Urinary bladder (tissue), 4 donors: ENCODE results near the gene CC2D1A. TPM values are rescaled to one million over a fixed set of nuclear protein-coding genes. Genes with fewer than 3 reads are reported as not detected.
A peak's percentile ranks its signal among the peaks of the same experiment; 100 is the strongest.

Experiments
- DNase-seq: peaks from one replicate; pipeline ENCODE4 v3.0.0-alpha.2; 2015; ENCODE audit errors: extremely low spot score
- H3K27ac ChIP-seq: one replicate; pipeline ENCODE4 v1.5.1; 2013; ENCODE audit warnings: low read depth, mild to moderate bottlenecking, moderate library complexity
- H3K36me3 ChIP-seq: one replicate; pipeline ENCODE4 v1.6.1; 2013; ENCODE audit warnings: mild to moderate bottlenecking, moderate library complexity; ENCODE audit not compliant: insufficient read depth
- H3K4me1 ChIP-seq: one replicate; pipeline ENCODE4 v1.6.1; 2013; ENCODE audit warnings: mild to moderate bottlenecking, moderate library complexity; ENCODE audit not compliant: insufficient read depth
- H3K4me3 ChIP-seq: one replicate; pipeline ENCODE4 v1.5.1; 2013; ENCODE audit warnings: low read depth, low read length
- WGBS: extraction: QIAGEN DNeasy Blood & Tissue Kit; methylation state at CpG from one replicate; pipeline ENCODE4 v1.1.7; 2013; 5-methylcytosine and 5-hydroxymethylcytosine counted together
- polyA plus RNA-seq: library from polyadenylated mRNA; stranded (reverse); fragments of 200-250 nt; gene quantifications from one replicate; pipeline ENCODE4 v1.2.3, GENCODE V29; 2013
- total RNA-seq: library from RNA; depleted of rRNA; stranded (reverse); fragments of >200 nt; gene quantifications from one replicate; pipeline ENCODE4 v1.2.3, GENCODE V29; 2014
- donor health status: healthy with polysubstance abuse.
- donor health status: healthy.

The CC2D1A gene
- total and polyA plus RNA-seq, 2 donors = 7.3 to 25.8 TPM

- Histone ChIP-seq H3K36me3 (no peaks in the 10 kb centered on the region), H3K4me1 (no peaks in the 10 kb centered on the region), H3K27ac (no peak overlapping the region), H3K4me3 (no peak overlapping the region)
- 82% methylated on average over 10 of the region's 10 CpGs for WGBS
- no peak for DNase-seq
Measured at GRCh38 chr19:13883516-13884064, 22.4 kb upstream of the CC2D1A start.

DNA sequence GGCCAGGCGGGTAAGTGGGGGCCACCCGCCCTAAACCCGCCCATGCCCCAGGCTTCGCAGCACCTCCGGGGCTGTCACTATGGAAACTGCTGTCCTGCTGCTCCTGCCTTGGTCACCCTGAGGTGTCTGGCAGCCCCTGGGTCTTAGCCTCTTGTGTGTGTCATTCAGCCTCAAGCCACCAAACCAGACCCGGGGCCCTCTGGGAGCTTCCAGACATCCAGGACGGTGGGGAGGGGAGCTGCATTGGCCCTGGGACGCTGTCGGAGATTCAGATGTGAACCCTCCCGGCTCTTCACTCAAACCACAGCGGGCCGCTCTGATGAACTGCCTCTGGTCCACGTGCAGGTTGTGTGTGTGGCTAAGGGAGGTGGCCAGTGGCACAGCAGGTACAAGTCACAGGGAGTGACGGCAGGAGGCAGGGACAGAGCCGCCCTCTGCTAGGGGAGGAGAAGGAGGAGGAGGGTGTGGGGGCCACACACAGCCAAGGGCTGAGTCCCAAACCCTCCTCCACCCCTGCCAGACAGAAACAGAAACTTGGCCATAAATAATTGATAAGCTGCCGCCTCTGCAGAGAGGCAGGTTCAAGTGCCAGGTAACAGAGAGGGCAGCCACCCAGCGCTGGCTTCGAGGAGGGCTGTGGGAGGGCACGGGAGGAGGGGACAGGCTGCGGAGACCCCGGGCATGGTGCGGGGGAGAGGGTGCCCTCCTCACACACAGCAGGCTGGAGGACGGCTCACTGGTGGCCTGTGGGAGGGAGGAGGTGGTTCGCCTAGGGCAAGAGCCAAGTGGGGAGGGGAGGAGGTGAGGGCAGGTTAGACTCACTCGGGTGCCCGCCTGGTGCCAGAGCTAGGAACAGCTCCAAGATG is 21.0 kb upstream of the CC2D1A start:
- no peak overlapping the region for H3K4me3 ChIP-seq
- H3K27ac ChIP-seq = peak overlapping the region; percentile 14
- WGBS = 54% methylated on average over 26 of the region's 26 CpGs
- DNase-seq = no peak
- H3K36me3 ChIP-seq = no peaks in the 10 kb centered on the region
- no peaks in the 10 kb centered on the region for H3K4me1 ChIP-seq

GRCh38 chr19:13885826-13886365 is 20.1 kb upstream of the CC2D1A start:
- no peaks in the 10 kb centered on the region for H3K4me1 ChIP-seq
- 92% methylated on average over 20 of the region's 20 CpGs for WGBS
- DNase-seq = no peak
- no peak overlapping the region for H3K27ac ChIP-seq
- H3K36me3 ChIP-seq = no peaks in the 10 kb centered on the region
- H3K4me3 ChIP-seq = no peak overlapping the region

DNA sequence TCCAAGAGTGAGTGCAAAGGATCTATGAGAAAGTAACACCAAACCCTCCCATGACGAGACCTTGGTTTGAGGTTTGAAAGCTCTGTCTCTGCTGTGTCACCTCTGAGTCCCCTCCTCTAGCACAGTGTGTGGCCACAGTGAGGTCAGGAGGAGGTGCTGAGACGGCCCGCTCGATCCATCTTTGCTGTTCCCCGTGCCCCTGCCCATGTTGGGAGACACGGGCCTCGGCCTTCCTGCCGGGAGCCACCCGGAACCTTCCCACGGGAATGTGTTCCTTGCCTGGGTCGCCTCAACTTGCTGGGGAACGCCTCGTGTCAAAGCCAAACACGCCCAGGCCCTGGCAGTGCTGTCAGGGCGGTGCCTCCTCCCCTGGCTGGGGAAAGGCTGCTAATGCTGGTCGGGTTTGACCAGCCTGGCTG is 19.0 kb upstream of the CC2D1A start:
- H3K4me3 ChIP-seq = no peak overlapping the region
- H3K4me1 ChIP-seq = no peaks in the 10 kb centered on the region
- H3K36me3 ChIP-seq = no peaks in the 10 kb centered on the region
- H3K27ac ChIP-seq = peak overlapping the region; percentile 44
- no peak for DNase-seq
- WGBS = 60% methylated on average over 16 of the region's 16 CpGs

DNA sequence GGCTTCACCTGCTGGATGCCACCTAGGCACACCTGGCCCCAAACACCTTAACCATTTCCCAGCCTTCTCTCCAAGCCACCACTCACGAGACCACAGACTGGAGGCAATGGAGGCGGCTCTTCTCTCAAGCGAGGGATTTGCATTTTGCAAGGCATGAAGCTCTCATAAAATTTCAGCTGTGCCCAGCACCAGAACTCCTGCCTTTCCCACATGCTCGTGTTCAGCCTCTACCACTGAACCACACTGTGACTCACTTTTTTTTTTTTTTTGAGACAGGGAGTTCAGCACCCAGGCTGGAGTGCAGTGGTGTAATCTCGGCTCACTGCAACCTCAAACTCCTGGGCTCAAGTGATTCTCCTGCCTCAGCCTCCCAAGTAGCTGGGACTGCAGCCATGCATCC is 18.5 kb upstream of the CC2D1A start:
- Histone ChIP-seq H3K27ac (no peak overlapping the region), H3K4me1 (no peaks in the 10 kb centered on the region), H3K4me3 (no peak overlapping the region), H3K36me3 (no peaks in the 10 kb centered on the region)
- WGBS = 65% methylated on average over 5 of the region's 5 CpGs
- no peak for DNase-seq

DNA sequence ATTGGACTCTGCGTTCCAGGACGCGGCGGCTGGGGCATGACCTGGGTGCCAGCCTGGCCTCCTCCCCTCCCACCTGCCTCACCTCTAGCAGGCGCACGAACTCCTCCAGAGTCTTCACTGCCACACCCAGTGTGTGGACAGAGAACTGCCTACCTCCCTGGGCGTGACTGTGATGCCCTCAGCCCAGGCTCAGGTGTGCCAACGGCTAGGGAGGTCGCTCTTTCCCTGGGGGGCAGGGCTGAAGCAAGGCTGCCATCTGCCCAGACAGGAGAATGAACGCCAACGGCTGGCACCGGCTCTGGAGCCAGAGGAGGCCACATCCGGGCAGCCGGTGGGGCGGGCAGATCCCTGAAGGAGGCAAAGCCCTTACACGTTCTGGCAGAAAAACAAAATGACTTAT is 17.7 kb upstream of the CC2D1A start:
- H3K4me1 ChIP-seq = no peaks in the 10 kb centered on the region
- H3K4me3 ChIP-seq = no peak overlapping the region
- no peaks in the 10 kb centered on the region for H3K36me3 ChIP-seq
- DNase-seq = no peak
- no peak overlapping the region for H3K27ac ChIP-seq
- WGBS = 82% methylated on average over 16 of the region's 16 CpGs

- H3K4me3 ChIP-seq = no peak overlapping the region
- no peaks in the 10 kb centered on the region for H3K4me1 ChIP-seq
- H3K36me3 ChIP-seq = no peaks in the 10 kb centered on the region
- WGBS = 91% methylated on average over 13 of the region's 13 CpGs
- no peak for DNase-seq
- H3K27ac ChIP-seq = no peak overlapping the region
Measured at GRCh38 chr19:13890136-13890535, 15.9 kb upstream of the CC2D1A start.

DNA sequence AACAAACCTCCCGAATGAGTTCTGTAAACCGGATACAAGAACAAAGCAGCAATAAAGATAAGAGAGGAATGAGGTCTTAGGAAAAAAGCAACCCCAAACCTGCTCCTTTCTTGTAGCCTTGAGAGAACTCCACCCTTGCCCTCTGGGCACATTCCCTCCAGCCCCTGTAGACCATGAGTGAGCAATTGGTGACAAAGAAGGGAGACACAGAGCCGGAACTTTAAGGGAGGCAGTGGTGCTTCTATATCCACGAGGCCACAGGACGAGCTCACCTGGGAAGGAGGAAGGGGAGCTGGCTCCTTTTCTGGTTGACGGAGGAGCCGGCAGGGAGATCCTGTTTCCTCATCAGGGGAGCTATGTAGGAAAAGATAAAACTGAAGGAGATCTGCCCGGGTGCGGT is 13.1 kb upstream of the CC2D1A start:
- Histone ChIP-seq H3K27ac (no peak overlapping the region), H3K4me1 (no peaks in the 10 kb centered on the region), H3K36me3 (no peaks in the 10 kb centered on the region), H3K4me3 (no peak overlapping the region)
- no peak for DNase-seq
- 62% methylated on average over 9 of the region's 9 CpGs for WGBS

DNA sequence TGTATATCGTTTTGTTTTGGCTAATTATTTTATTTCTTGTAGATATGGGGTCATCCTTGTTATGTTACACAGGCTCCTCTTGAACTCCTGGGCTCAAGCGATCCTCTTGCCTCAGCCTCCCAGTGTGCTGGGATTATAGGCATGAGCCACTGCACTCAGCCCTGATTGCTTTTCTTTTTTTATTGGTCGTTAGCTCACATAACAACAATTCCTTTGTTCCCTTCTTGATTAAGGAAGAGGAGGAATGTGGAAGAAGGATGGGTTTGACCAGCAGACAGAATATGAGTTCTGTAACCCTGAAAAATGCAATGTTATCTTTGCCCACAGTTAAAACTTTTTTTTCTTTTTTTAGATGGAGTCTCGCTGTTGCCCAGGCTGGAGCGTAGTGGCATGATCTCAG is 11.4 kb upstream of the CC2D1A start:
- H3K27ac ChIP-seq = no peak overlapping the region
- H3K36me3 ChIP-seq = no peaks in the 10 kb centered on the region
- DNase-seq = no peak
- H3K4me3 ChIP-seq = no peak overlapping the region
- 78% methylated on average over 5 of the region's 5 CpGs for WGBS
- no peaks in the 10 kb centered on the region for H3K4me1 ChIP-seq

- no peaks in the 10 kb centered on the region for H3K36me3 ChIP-seq
- no peak overlapping the region for H3K4me3 ChIP-seq
- DNase-seq = no peak
- 98% methylated on average over 2 of the region's 2 CpGs for WGBS
- no peak overlapping the region for H3K27ac ChIP-seq
- H3K4me1 ChIP-seq = no peaks in the 10 kb centered on the region
Measured at GRCh38 chr19:13896227-13896626, 9.8 kb upstream of the CC2D1A start.

- H3K4me1 ChIP-seq = no peaks in the 10 kb centered on the region
- H3K36me3 ChIP-seq = no peaks in the 10 kb centered on the region
- 71% methylated on average over 10 of the region's 10 CpGs for WGBS
Measured at GRCh38 chr19:13899393-13899792, 6.6 kb upstream of the CC2D1A start.

DNA sequence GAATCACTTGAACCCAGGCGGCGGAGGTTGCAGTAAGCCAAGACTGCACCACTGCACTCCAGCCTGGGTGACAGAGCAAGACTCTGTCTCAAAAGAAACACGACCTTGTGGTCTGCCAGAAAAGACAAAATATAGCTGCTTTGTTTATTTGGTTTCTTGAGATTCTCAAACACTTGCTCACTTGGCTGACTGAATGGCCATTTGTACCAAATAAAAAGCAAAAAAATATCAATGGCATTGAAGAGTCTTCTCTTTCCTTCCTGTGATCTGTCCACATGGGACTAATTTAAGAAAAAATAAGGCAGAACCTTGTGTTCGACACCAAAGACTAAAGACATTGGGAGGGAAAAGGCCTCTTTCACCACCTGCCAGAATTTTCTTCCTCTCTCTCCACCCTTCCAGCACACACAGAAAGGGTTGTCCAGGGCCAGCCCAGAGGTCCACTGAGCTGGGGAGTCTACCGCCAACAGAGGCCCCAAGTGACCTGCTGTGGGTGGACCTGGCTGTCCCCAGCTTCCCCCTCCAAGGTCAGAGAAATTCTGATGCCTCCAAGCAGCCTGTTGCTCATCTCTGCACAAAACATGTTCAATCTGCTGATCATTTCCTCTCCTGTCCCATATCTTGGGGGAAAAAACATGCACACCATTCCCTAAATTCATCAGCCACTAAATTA is 6.0 kb upstream of the CC2D1A start:
- Histone ChIP-seq H3K4me3 (no peak overlapping the region), H3K36me3 (no peaks in the 10 kb centered on the region), H3K4me1 (no peaks in the 10 kb centered on the region), H3K27ac (no peak overlapping the region)
- no peak for DNase-seq
- WGBS = 62% methylated on average over 5 of the region's 5 CpGs

More at GRCh38 chr19:13899393-13899792, 6.6 kb upstream of the CC2D1A start:
- H3K4me3 ChIP-seq = no peak overlapping the region
- DNase-seq = no peak
- H3K27ac ChIP-seq = no peak overlapping the region

DNA sequence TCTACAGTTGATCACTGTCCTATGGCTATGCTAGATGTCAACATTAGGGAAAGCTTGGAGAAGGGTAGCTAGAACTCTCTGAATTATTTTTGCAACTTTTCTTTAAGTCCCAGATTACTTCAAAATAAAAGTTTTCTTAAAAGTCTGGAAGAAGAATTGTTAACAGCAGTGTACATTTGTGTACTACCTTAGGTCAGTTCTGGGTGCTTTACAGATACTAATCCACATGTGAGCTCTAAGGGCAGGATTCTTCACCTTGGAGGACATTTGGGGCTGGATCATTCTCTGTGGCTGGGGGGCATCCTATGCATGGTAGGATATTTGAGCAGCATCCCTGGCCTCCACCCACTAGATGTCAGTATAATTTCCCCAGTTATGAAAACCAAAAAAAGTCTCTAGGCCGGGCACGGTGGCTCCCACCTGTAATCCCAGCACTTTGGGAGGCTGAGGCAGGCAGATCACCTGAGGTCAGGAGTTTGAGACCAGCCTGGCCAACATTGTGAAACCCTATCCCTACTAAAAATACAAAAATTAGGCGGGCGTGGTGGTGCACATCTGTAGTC is 2.9 kb upstream of the CC2D1A start:
- WGBS = 81% methylated on average over 4 of the region's 4 CpGs
- Histone ChIP-seq H3K27ac (no peak overlapping the region), H3K4me3 (no peak overlapping the region), H3K36me3 (no peaks in the 10 kb centered on the region), H3K4me1 (peaks cover 2% of the 10 kb centered on the region)
- no peak for DNase-seq
